ENCODE measurements around the gene PI4KB. TPM values are rescaled to one million over a fixed set of nuclear protein-coding genes. Genes with fewer than 3 reads are reported as not detected.

Gene PI4KB
- polyA plus RNA-seq, 1 donor from 2014 or later, result 22.8 TPM

- Histone ChIP-seq H4K20me1 (ENCODE audit: insufficient read depth) (no peaks in the 10 kb centered on the region), H3K27me3 (ENCODE audit: insufficient read depth, low read depth, low read length) (no peaks in the 10 kb centered on the region), H3K27ac (ENCODE audit: low read length) (no peak overlapping the region), H3K4me3 (ENCODE audit: low read length) (no peak overlapping the region), H3K9me2 (ENCODE audit: insufficient read depth, low read length) (no peaks in the 10 kb centered on the region), H3K4me2 (ENCODE audit: low read length) (no peak overlapping the region), H3F3A (ENCODE audit: insufficient read depth, low read length, poor library complexity, severe bottlenecking) (no peaks in the 10 kb centered on the region), H3K9me3 (ENCODE audit: low read length) (no peaks in the 10 kb centered on the region), H2AFZ (ENCODE audit: low read depth, low read length) (no peak overlapping the region), H3K9ac (ENCODE audit: low read length) (no peak overlapping the region), H3K36me3 (ENCODE audit: insufficient read depth, low read length) (no peaks in the 10 kb centered on the region), H3K79me2 (replicated peaks; ENCODE audit: insufficient read depth, low read length) (no peaks in the 10 kb centered on the region)
- no peak for TF ChIP-seq REST (IDR thresholded peaks at IDR 0.05; ENCODE audit: borderline replicate concordance)
- TF ChIP-seq TAF1 (IDR thresholded peaks at IDR 0.05; ENCODE audit: low read depth), result no peak
- TF ChIP-seq POLR2AphosphoS5 (IDR thresholded peaks at IDR 0.05), result no peak
- TF ChIP-seq EZH2 (IDR thresholded peaks at IDR 0.05; ENCODE audit: borderline replicate concordance, insufficient read depth, low read length, poor library complexity, severe bottlenecking), result no peak
- no peak for TF ChIP-seq EP300 (conservative IDR thresholded peaks at IDR 0.05; ENCODE audit: poor library complexity, severe bottlenecking)
- no peak for TF ChIP-seq CTCF (IDR thresholded peaks at IDR 0.05; ENCODE audit: poor library complexity, severe bottlenecking)
- no peak for TF ChIP-seq RAD21 (conservative IDR thresholded peaks at IDR 0.05)
- TF ChIP-seq SMC3 (conservative IDR thresholded peaks at IDR 0.05; ENCODE audit: poor library complexity), result no peak
- no peak for TF ChIP-seq MXI1 (conservative IDR thresholded peaks at IDR 0.05; ENCODE audit: poor library complexity, severe bottlenecking)
Observed at GRCh38 chr1:151370211-151370911, 43.1 kb upstream of the PI4KB start.

- Histone ChIP-seq H3K9ac (ENCODE audit: low read length) (no peak overlapping the region), H4K20me1 (ENCODE audit: insufficient read depth) (no peaks in the 10 kb centered on the region), H2AFZ (ENCODE audit: low read depth, low read length) (no peak overlapping the region), H3K79me2 (replicated peaks; ENCODE audit: insufficient read depth, low read length) (no peaks in the 10 kb centered on the region), H3K36me3 (ENCODE audit: insufficient read depth, low read length) (no peaks in the 10 kb centered on the region), H3K27me3 (ENCODE audit: insufficient read depth, low read depth, low read length) (no peaks in the 10 kb centered on the region), H3K9me3 (ENCODE audit: low read length) (no peaks in the 10 kb centered on the region), H3F3A (ENCODE audit: insufficient read depth, low read length, poor library complexity, severe bottlenecking) (no peaks in the 10 kb centered on the region), H3K27ac (ENCODE audit: low read length) (no peak overlapping the region), H3K9me2 (ENCODE audit: insufficient read depth, low read length) (no peaks in the 10 kb centered on the region), H3K4me2 (ENCODE audit: low read length) (no peak overlapping the region), H3K4me3 (ENCODE audit: low read length) (no peak overlapping the region)
- TF ChIP-seq REST (IDR thresholded peaks at IDR 0.05; ENCODE audit: borderline replicate concordance), result no peak
- TF ChIP-seq POLR2AphosphoS5 (IDR thresholded peaks at IDR 0.05), result no peak
- TF ChIP-seq RAD21 (conservative IDR thresholded peaks at IDR 0.05), result no peak
- TF ChIP-seq CTCF (IDR thresholded peaks at IDR 0.05; ENCODE audit: poor library complexity, severe bottlenecking), result no peak
- TF ChIP-seq SMC3 (conservative IDR thresholded peaks at IDR 0.05; ENCODE audit: poor library complexity), result no peak
- TF ChIP-seq TAF1 (IDR thresholded peaks at IDR 0.05; ENCODE audit: low read depth), result no peak
- TF ChIP-seq EZH2 (IDR thresholded peaks at IDR 0.05; ENCODE audit: borderline replicate concordance, insufficient read depth, low read length, poor library complexity, severe bottlenecking), result no peak
- no peak for TF ChIP-seq MXI1 (conservative IDR thresholded peaks at IDR 0.05; ENCODE audit: poor library complexity, severe bottlenecking)
- TF ChIP-seq EP300 (conservative IDR thresholded peaks at IDR 0.05; ENCODE audit: poor library complexity, severe bottlenecking), result no peak
Observed at GRCh38 chr1:151369621-151370048, 42.4 kb upstream of the PI4KB start.

Measured in neural cell (in vitro differentiated cells).